CD4-positive, alpha-beta T cell (primary cell): ENCODE results near the gene PPP6C. TPM values are rescaled to one million over a fixed set of nuclear protein-coding genes. Genes with fewer than 3 reads are reported as not detected.
"Not testable (repeated sequence)": the region's sequence is repeated elsewhere in the genome, so short reads cannot be mapped to it uniquely, and the experiment has no call there.

Experiments
- ATAC-seq: fragments of 200-7000 bp; cut with Tn5 transposase; one replicate; pipeline ENCODE4 v1.10.0; 2022; ENCODE audit warnings: mild to moderate bottlenecking; ENCODE audit not compliant: poor library complexity
- CTCF ChIA-PET: fragments of 350-600 bp; sonication (Branson Sonifier 250); formaldehyde crosslinking; loops from one replicate; lab custom pipeline; 2021; ENCODE audit warnings: antibody characterized with exemption, inconsistent platforms; lab: Charles Lee
- POLR2A ChIA-PET: fragments of 350-600 bp; sonication (Branson Sonifier 250); formaldehyde crosslinking; loops from one replicate; lab custom pipeline; 2021; ENCODE audit warnings: antibody characterized with exemption, inconsistent platforms; lab: Charles Lee
- DNase-seq, 14 experiments: peaks; one replicate each; pipeline ENCODE4 v3.0.0-alpha.2; 2013 to 2020; ENCODE audit warnings: mixed read lengths in 2 of 14
- H3K27ac ChIP-seq, 2 donors: one replicate each; pipeline versions ENCODE4 v1.5.1 to v1.7.0; 2013; ENCODE audit warnings: low read length in 2 of 2, low read depth in 1 of 2, mild to moderate bottlenecking in 1 of 2
- H3K27me3 ChIP-seq, 2 experiments: 1 replicate in 1 of 2; 2 replicates in 1 of 2; pipeline versions ENCODE4 v1.6.1 to v1.7.0; 2013; ENCODE audit warnings: low read length in 2 of 2, control low read depth in 1 of 2, mild to moderate bottlenecking in 1 of 2, moderate library complexity in 1 of 2; ENCODE audit not compliant: insufficient read depth in 2 of 2, control insufficient read depth in 1 of 2
- H3K36me3 ChIP-seq: one replicate; pipeline ENCODE4 v1.6.1; 2013; ENCODE audit warnings: low read length, control low read depth; ENCODE audit not compliant: insufficient read depth
- H3K4me1 ChIP-seq: one replicate; pipeline ENCODE4 v1.6.1; 2013; ENCODE audit warnings: low read length, control low read depth; ENCODE audit not compliant: insufficient read depth
- H3K4me3 ChIP-seq: one replicate; pipeline ENCODE4 v1.5.1; 2013; ENCODE audit warnings: mild to moderate bottlenecking, low read length, moderate library complexity
- H3K9me3 ChIP-seq, 2 experiments: 1 replicate in 1 of 2; 2 replicates in 1 of 2; pipeline versions ENCODE4 v1.6.1 to v1.7.0; 2013; ENCODE audit warnings: low read length in 2 of 2, mild to moderate bottlenecking in 2 of 2, control low read depth in 1 of 2, moderate library complexity in 1 of 2; ENCODE audit not compliant: control insufficient read depth in 1 of 2, insufficient read depth in 1 of 2
- H3K27ac Mint-ChIP-seq: one replicate; pipeline ENCODE4 v1.8.0; 2020; ENCODE audit warnings: mixed read lengths
- H3K27me3 Mint-ChIP-seq: one replicate; pipeline ENCODE4 v1.8.0; 2021; ENCODE audit warnings: mixed read lengths
- H3K36me3 Mint-ChIP-seq: one replicate; pipeline ENCODE4 v1.8.0; 2021; ENCODE audit warnings: low read depth, mixed read lengths
- H3K4me1 Mint-ChIP-seq: one replicate; pipeline ENCODE4 v1.8.0; 2021; ENCODE audit warnings: low read depth, mixed read lengths
- H3K4me3 Mint-ChIP-seq: one replicate; pipeline ENCODE4 v1.8.0; 2020; ENCODE audit warnings: mild to moderate bottlenecking, mixed read lengths
- H3K9me3 Mint-ChIP-seq: one replicate; pipeline ENCODE4 v1.8.0; 2020; ENCODE audit warnings: mixed read lengths
- intact Hi-C, 2 experiments: fragments of 100-400 bp; cut with DNase I in 1 of 2; cut with micrococcal nuclease in 1 of 2; formaldehyde crosslinking; loops; one replicate each; pipeline versions ENCODE4 v1.15.1 to v1.9.0; 2023 to 2025; cut with DNase I, micrococcal nuclease
- total RNA-seq, 174 experiments: library from RNA in 2 of 174; stranded (reverse) in 2 of 174; gene quantifications; one replicate each; pipeline ENCODE4 v1.2.3 and lab custom pipeline; 2021 to 2026
- TF ChIP-seq, protein P1 (sequence below): fragments of 200-600 bp; IDR thresholded peaks from one replicate; pipeline ENCODE4 v1.8.0; 2022; ENCODE audit warnings: antibody characterized with exemption, mild to moderate bottlenecking

PPP6C gene
- total RNA-seq, 2 experiments from 2014 or later = 32.9 to 35.3 TPM

GRCh38 chr9:125204477-125204876, 14.9 kb upstream of the PPP6C start:
- peak overlapping the region; percentile 21 for H3K27ac Mint-ChIP-seq
- H3K36me3 ChIP-seq = peaks cover 32% of the 10 kb centered on the region
- peaks cover 33% of the 10 kb centered on the region for H3K4me1 Mint-ChIP-seq
- no peak overlapping the region for H3K4me3 ChIP-seq
- ChIA-PET POLR2A (interaction anchor here (0.9 kb wide), 1 partner anchor 9 kb away, joined by 3 read pairs; no protein-coding TSS in a partner anchor), CTCF (no interaction called here)
- H3K4me1 ChIP-seq = peaks cover 21% of the 10 kb centered on the region
- no peaks in the 10 kb centered on the region for H3K9me3 ChIP-seq
- no peak for DNase-seq
- H3K36me3 Mint-ChIP-seq = peaks cover 65% of the 10 kb centered on the region
- ATAC-seq = no peak
- H3K9me3 Mint-ChIP-seq = no peaks in the 10 kb centered on the region
- H3K27me3 Mint-ChIP-seq = no peaks in the 10 kb centered on the region
- no peaks in the 10 kb centered on the region for H3K27me3 ChIP-seq
- no peak overlapping the region for H3K27ac ChIP-seq
- intact Hi-C loops = loop anchor here in 1 of 2 experiments (5.0 kb wide), 1 partner anchor 262 kb away; the partner anchor contains the start of gene GOLGA1
- TF ChIP-seq, protein P1, sequence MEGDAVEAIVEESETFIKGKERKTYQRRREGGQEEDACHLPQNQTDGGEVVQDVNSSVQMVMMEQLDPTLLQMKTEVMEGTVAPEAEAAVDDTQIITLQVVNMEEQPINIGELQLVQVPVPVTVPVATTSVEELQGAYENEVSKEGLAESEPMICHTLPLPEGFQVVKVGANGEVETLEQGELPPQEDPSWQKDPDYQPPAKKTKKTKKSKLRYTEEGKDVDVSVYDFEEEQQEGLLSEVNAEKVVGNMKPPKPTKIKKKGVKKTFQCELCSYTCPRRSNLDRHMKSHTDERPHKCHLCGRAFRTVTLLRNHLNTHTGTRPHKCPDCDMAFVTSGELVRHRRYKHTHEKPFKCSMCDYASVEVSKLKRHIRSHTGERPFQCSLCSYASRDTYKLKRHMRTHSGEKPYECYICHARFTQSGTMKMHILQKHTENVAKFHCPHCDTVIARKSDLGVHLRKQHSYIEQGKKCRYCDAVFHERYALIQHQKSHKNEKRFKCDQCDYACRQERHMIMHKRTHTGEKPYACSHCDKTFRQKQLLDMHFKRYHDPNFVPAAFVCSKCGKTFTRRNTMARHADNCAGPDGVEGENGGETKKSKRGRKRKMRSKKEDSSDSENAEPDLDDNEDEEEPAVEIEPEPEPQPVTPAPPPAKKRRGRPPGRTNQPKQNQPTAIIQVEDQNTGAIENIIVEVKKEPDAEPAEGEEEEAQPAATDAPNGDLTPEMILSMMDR = no peak
- H3K4me3 Mint-ChIP-seq = no peak overlapping the region

DNA sequence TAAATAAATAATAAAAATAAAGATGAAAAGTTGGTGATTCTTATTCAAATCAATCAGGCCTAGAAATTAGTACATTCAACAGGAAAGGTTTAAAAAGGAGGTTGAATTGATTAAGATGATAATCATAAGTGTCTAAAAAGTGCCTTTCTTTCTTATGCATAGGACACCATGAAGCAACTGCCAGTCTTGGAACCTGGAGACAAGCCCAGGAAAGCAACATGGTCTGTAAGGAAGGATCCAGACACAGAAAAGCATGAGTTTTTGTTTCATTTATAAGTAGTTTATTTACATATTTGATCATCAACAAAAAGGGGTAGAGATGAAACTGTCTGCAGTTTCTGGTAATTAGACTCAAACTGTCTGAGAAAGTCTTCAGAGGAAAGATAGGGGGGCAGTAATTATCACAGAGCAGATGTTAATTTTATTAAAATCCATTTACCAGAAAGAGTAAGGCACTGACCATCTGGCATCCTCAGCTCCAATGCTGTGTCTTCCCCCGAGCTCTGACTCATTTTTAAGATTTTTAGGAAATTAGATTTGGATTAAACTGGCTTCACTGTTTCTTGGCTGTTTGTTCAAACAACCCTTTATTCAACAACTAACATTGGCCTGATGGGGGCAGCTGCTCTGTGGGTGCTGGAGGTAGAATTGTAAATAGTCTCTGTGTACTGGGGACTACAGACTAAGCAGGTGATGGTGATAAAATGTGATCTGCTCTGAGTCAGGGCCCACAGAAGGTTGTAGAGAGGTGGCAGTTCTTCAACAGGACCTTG, 13.4 kb upstream of the PPP6C start:
- H3K27ac ChIP-seq = no peak overlapping the region
- TF ChIP-seq, protein P1 = no peak
- ATAC-seq = no peak
- H3K27me3 Mint-ChIP-seq = no peaks in the 10 kb centered on the region
- peaks cover 24% of the 10 kb centered on the region for H3K36me3 ChIP-seq
- peaks cover 53% of the 10 kb centered on the region for H3K36me3 Mint-ChIP-seq
- no peak for DNase-seq
- peaks cover 46% of the 10 kb centered on the region for H3K4me1 Mint-ChIP-seq
- H3K9me3 ChIP-seq = no peaks in the 10 kb centered on the region
- intact Hi-C loops = loop anchor here in 1 of 2 experiments (5.0 kb wide), 1 partner anchor 261 kb away; the partner anchor contains the start of gene GOLGA1
- no peaks in the 10 kb centered on the region for H3K9me3 Mint-ChIP-seq
- peaks cover 30% of the 10 kb centered on the region for H3K4me1 ChIP-seq
- H3K4me3 Mint-ChIP-seq = peak overlapping the region; percentile 54
- CTCF ChIA-PET = no interaction called here
- no peaks in the 10 kb centered on the region for H3K27me3 ChIP-seq
- POLR2A ChIA-PET = interaction anchor here (0.9 to 2.5 kb wide), 4 partner anchors 8 to 38 kb away, joined by 3 to 10 read pairs (median 4); partner anchors contain the start of gene HSPA5
- H3K4me3 ChIP-seq = no peak overlapping the region
- peak overlapping the region; percentile 47 for H3K27ac Mint-ChIP-seq

GRCh38 chr9:125200216-125201047, 10.8 kb upstream of the PPP6C start, which contains the start of gene RABEPK:
Gene RABEPK, plus strand, starts transcription at chr9:125200542. Its CDS starts 2,472 bp downstream, at chr9:125203014.
- peaks cover 27% of the 10 kb centered on the region for H3K36me3 Mint-ChIP-seq
- TF ChIP-seq, protein P1 = no peak
- peaks cover 15% of the 10 kb centered on the region for H3K36me3 ChIP-seq
- no peaks in the 10 kb centered on the region for H3K9me3 ChIP-seq
- H3K27me3 Mint-ChIP-seq = no peaks in the 10 kb centered on the region
- peak within 1 kb of the TSS; percentile 79 for H3K27ac Mint-ChIP-seq
- intact Hi-C loops = loop anchor here in 1 of 2 experiments (1.0 to 5.0 kb wide), 2 partner anchors 41 to 258 kb away; partner anchors contain the start of genes GOLGA1 and HSPA5
- CTCF ChIA-PET = interaction anchor here (0.7 to 1.5 kb wide), 7 partner anchors 10 to 61 kb away, joined by 3 to 4 read pairs (median 3); partner anchors contain the start of genes GAPVD1 and SCAI
- ATAC-seq (peak; percentile 94), DNase-seq (peak; percentile 79 to 94 (median 88))
- H3K4me1 Mint-ChIP-seq = peaks cover 63% of the 10 kb centered on the region
- H3K4me1 ChIP-seq = peaks cover 53% of the 10 kb centered on the region
- H3K4me3 Mint-ChIP-seq = peak within 1 kb of the TSS; percentile 93
- no peaks in the 10 kb centered on the region for H3K9me3 Mint-ChIP-seq
- peak within 1 kb of the TSS; percentile 92 for H3K4me3 ChIP-seq
- no peaks in the 10 kb centered on the region for H3K27me3 ChIP-seq
- POLR2A ChIA-PET = interaction anchor here (0.6 to 9.5 kb wide), 8 partner anchors 9 to 1271 kb away, joined by 3 to 119 read pairs (median 4); partner anchors contain the start of genes GAPVD1 and HSPA5
- H3K27ac ChIP-seq = peak within 1 kb of the TSS; percentile 63 to 91

- H3K36me3 Mint-ChIP-seq, ATAC-seq, H3K27me3 ChIP-seq, H3K9me3 Mint-ChIP-seq, H3K36me3 ChIP-seq, H3K27me3 Mint-ChIP-seq, H3K9me3 ChIP-seq: not testable (repeated sequence)
- Mint-ChIP-seq H3K27ac (peak overlapping the region; percentile 96), H3K4me3 (peak overlapping the region; percentile 91), H3K4me1 (peaks cover 80% of the 10 kb centered on the region)
- H3K27ac ChIP-seq = peak overlapping the region in 1 of 2 donors; percentile 18
- ChIA-PET POLR2A (interaction anchor here (0.6 to 9.5 kb wide), 13 partner anchors 8 to 538 kb away, joined by 3 to 119 read pairs (median 4); partner anchors contain the start of genes GAPVD1, GOLGA1, HSPA5 and SCAI), CTCF (interaction anchor here (0.6 to 1.3 kb wide), 3 partner anchors 18 to 341 kb away, joined by 3 to 5 read pairs (median 4); partner anchors contain the start of gene SCAI)
- DNase-seq = peak in 1 of 14 experiments; percentile 23
- intact Hi-C loops = loop anchor here in 1 of 2 experiments (1.0 to 5.0 kb wide), 3 partner anchors 46 to 73 kb away; partner anchors contain the start of genes GAPVD1 and HSPA5
- peak overlapping the region; percentile 36 for H3K4me3 ChIP-seq
- H3K4me1 ChIP-seq = peaks cover 83% of the 10 kb centered on the region
Measured at GRCh38 chr9:125195591-125195990, 6.0 kb upstream of the PPP6C start.
